GM12875 (cell line): ENCODE results near the gene NAT9.

ENCODE experiments used
- H3K4me3 ChIP-seq: one replicate; pipeline ENCODE4 v1.5.1; 2011; ENCODE audit warnings: low read depth, low read length, control low read depth
- CTCF ChIP-seq: IDR thresholded peaks from 2 replicates; pipeline ENCODE4 v1.5.1; 2011; ENCODE audit warnings: low read depth, mild to moderate bottlenecking, control low read depth, inconsistent platforms, low read length, moderate library complexity, borderline replicate concordance; ENCODE audit not compliant: insufficient read depth

Gene NAT9

GRCh38 chr17:74810699-74811485 is 34.7 kb upstream of the NAT9 start:
- TF ChIP-seq CTCF: no peak
- no peak overlapping the region for H3K4me3 ChIP-seq

- H3K4me3 ChIP-seq: no peak overlapping the region
- no peak for TF ChIP-seq CTCF
Measured at GRCh38 chr17:74808714-74809430, 32.7 kb upstream of the NAT9 start.

- H3K4me3 ChIP-seq: no peak overlapping the region
- TF ChIP-seq CTCF: no peak
Measured at GRCh38 chr17:74807925-74808324, 31.8 kb upstream of the NAT9 start.

GRCh38 chr17:74807441-74807840 is 31.3 kb upstream of the NAT9 start:
- no peak overlapping the region for H3K4me3 ChIP-seq
- no peak for TF ChIP-seq CTCF

GRCh38 chr17:74806334-74806733 is 30.2 kb upstream of the NAT9 start:
- TF ChIP-seq CTCF: no peak

GRCh38 chr17:74805591-74805991 is 29.4 kb upstream of the NAT9 start:
- no peak for TF ChIP-seq CTCF
- H3K4me3 ChIP-seq: no peak overlapping the region

More at GRCh38 chr17:74806334-74806733, 30.2 kb upstream of the NAT9 start:
- no peak overlapping the region for H3K4me3 ChIP-seq

- no peak overlapping the region for H3K4me3 ChIP-seq
- no peak for TF ChIP-seq CTCF
Measured at GRCh38 chr17:74804683-74805082, 28.5 kb upstream of the NAT9 start.
